ENCODE data around the gene IGSF6. TPM values are rescaled to one million over a fixed set of nuclear protein-coding genes. Genes with fewer than 3 reads are reported as not detected.
"Not testable (repeated sequence)": the region's sequence is repeated elsewhere in the genome, so short reads cannot be mapped to it uniquely, and the experiment has no call there.

The IGSF6 gene
- polyA plus RNA-seq, 1 donor, result 3.1 TPM

- DNase-seq (ENCODE audit: low read depth), result no peak
These were observed 1.2 kb upstream of the IGSF6 start for GRCh38 chr16:21653571-21653970.

DNA sequence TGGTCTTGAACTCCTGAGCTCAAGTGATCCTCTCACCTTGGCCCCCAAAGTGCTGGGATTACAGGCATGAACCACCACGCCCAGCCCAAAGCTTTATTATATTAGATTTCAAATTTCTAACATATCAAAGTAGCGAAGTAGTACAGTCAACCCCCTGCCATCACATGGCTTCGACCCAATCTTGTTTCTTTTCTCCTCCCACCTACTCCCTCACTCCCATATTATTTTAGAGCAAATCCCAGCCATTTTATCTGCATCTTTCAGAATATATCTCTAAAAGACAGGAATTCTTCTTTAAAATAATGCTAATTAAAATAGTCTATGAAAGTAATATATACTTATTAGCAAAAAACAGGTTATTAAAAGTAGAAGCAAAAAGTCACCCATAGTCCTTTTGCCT is 893 bp downstream of the IGSF6 start:
- DNase-seq (ENCODE audit: low read depth), result no peak

- DNase-seq (ENCODE audit: low read depth), result no peak
These were observed 1.9 kb downstream of the IGSF6 start for GRCh38 chr16:21650521-21650920.

- DNase-seq (ENCODE audit: low read depth), result not testable (repeated sequence)
These were observed 2.5 kb downstream of the IGSF6 start for GRCh38 chr16:21649826-21650406.

DNA sequence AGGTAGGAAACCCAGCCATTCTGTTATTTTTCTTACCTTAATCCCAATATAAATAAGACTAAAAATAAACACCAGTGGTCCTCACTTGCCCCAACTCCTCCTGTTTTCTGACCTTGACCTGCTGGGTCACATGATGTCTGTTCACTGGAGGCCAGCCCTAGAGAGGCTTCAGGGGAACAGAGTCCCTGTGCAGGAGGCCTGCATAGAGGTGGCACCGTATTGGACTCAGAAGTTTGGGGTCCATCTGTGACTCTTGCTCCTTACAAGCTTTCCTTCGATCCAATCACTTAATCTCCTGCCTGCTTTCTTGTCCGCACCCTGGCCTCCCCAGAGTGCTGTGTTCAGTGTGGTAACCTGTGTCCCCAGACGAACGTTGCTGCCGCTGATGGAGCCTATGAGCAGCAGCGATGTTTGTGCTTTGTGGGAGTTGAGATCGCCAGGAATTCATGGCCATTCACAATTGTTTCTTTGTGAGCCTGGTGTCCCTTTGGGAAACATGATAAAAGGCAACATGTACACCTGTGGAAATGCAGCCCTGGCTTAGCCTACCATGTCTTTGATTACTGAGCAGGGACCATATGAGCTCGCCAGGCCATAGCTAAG is 4.7 kb downstream of the IGSF6 start:
- DNase-seq (ENCODE audit: low read depth), result no peak

DNA sequence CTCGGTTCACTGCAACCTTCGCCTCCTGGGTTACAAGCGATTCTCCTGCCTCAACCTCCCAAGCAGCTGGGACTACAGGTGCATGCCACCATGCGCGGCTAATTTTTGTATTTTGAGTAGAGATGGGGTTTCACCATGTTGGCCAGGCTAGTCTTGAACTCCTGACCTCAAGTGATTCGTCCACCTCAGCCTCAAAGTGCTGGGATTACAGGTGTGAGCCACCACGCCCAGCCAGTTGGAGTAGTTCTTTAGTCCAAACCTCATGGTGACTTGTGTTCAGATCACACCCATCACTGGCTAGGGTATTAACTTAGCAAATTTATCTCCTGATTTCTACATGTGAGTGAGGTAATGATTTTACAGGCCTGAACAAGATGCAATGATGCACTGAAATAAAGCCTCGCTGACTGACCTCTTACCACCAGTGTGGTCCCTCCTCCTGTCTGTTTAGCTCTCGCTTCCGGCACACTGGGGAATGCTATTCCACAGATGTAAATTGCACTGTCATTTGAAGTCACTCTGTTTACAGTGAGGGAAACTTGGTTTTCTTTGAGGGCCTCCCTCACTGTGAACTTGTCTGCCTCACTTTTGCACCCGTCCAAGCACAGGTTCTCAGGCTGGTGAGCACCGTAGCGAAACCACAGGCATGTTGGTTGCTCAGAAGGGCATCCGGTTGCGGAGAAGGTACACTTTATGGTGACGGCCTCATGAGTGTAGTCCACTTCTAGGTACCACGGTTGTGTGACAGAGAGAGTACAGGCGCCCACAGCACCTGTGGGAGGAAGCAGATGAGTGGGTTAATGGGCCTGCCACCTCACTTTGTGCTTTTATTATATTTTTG is 5.5 kb downstream of the IGSF6 start:
- DNase-seq (ENCODE audit: low read depth), result no peak

GRCh38 chr16:21646091-21646490 is 6.3 kb downstream of the IGSF6 start:
- DNase-seq (ENCODE audit: low read depth), result no peak

GRCh38 chr16:21645261-21645721 is 7.1 kb downstream of the IGSF6 start:
- DNase-seq (ENCODE audit: low read depth), result no peak

DNA sequence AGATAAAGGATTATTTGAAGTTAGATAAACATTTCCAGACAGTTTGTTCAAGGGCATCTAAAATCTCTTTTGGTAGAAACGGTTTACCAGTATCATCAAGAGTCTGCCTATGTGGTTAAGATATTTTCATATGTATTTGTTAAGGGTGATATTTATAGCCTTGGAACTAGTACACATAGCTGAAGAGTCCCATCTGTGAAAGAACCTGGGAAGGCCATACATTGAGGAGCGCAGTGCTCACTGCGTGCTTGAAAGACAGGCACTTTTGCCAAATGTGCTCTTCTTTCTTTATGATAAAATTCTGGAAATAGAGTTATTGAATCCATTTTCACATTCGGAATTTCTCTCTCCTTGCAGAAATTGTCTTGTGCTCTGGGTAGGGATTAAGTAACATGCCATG is 7.7 kb downstream of the IGSF6 start:
- DNase-seq (ENCODE audit: low read depth), result no peak

- DNase-seq (ENCODE audit: low read depth), result no peak
These were observed 8.6 kb downstream of the IGSF6 start for GRCh38 chr16:21643785-21644184.

DNA sequence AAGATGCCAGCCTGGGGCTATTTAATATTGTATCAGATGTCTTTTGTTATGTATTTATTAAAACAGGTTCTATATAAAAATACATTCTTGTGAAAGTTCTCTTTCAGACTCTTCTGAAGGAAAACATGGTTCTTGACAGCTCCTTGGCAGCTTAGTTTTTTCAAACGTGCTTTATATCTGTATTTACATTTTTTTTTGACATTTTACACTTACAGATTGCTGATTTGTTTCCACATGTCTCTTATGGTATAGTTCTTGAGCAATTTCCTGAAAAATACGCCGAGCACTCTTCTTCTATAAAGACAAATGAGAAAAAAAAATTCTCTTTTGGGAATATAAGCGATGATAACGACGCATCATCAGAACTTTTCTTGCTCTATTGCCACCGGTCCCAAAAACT is 9.5 kb downstream of the IGSF6 start:
- no peak for DNase-seq (ENCODE audit: low read depth)

DNA sequence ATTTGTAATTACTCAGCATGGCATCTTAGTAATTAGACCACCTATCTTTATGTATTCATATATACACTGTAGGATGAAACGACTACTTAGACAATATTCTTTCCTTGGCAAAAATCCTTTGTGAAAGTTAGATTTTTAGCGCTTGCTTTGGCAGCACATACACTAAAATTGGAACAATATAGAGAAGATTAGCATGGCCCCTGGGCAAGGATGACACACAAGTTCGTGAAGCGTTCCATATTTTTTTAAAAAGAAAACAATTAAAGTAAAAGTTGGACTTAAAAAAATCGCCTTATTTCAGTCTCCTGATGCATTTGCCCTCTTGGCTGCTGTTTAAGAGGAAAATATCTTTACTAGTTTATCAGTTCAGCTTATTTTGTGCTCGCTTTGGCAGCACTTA is 10.5 kb downstream of the IGSF6 start:
- DNase-seq (ENCODE audit: low read depth), result no peak

DNA sequence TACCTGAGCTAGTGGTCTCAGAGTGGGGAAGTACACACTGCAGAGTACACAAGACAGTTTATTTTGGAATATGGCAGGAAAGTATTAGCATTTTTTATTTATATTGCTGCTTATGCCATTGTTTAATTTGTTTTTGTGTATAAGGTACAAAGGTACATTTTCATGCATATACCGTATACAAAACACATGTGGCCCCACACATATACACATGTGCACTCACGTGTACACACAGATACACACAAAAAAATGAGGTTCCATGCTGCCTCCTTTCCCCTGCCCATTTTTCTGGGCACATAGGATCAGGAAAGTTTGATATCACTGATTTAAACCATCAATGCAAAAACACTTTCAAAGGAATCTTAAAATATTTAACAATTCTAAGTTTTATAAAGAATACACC is 12.9 kb downstream of the IGSF6 start:
- no peak for DNase-seq (ENCODE audit: low read depth)

GRCh38 chr16:21638573-21638975 is 13.8 kb downstream of the IGSF6 start:
- DNase-seq (ENCODE audit: low read depth), result no peak

DNA sequence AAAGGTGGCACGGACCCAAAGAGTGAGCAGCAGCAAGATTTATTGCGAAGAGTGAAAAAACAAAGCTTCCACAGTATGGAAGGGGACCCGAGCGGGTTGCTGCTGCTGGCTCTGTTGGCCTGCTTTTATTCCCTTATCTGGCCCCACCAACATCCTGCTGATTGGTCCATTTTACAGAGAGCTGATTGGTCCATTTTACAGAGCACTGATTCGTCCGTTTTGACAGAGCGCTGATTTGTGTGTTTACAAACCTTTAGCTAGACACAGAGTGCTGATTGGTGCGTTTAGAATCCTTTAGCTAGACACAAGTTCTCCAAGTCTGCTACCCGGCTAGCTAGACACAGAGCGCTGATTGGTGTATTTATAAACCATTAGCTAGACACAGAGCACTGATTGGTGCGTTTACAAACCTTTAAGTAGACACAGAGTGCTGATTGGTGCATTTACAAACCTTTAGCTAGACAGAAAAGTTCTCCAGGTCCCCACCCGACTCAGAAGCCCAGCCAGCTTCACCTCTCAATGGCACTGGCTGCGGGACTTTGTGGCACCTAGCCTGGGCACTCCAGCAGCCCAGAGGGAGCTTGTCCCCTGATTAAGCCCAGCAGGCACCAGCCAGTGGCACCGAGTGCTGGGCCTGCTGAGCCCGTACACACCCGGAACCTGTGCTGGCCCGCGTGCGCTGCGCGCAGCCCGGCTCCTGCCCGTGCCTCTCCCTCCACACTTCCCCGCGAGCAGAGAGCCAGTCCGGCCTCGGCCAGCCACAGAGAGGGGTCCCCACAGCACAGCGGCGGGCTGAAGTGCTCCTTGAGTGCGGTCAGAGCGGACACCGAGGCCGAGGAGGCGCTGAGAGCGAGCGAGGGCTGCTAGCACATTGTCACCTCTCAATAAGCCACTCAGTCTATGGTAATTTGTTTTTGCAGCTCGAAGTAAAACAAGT is 15.1 kb downstream of the IGSF6 start:
- no peak for DNase-seq (ENCODE audit: low read depth)

DNA sequence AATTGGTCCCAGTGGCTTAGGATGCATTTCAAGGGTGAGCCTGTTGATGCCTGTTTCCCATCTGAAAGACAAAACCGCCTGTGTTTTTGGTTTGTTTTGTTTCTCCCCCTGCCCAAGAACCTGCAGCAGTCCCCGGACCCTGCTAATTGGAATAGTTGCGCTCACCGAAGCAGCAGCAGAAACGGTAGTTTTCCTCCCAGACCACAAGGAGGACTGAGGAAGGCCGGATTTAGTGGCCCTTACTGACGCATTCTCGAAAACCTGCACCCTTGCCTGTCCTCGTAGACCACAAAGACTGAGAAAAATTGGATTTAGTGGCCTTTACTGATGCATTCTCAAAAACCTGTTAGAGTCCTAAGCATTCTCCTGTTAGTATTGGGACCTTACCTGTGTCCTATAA is 16.7 kb downstream of the IGSF6 start:
- DNase-seq (ENCODE audit: low read depth), result not testable (repeated sequence)

DNA sequence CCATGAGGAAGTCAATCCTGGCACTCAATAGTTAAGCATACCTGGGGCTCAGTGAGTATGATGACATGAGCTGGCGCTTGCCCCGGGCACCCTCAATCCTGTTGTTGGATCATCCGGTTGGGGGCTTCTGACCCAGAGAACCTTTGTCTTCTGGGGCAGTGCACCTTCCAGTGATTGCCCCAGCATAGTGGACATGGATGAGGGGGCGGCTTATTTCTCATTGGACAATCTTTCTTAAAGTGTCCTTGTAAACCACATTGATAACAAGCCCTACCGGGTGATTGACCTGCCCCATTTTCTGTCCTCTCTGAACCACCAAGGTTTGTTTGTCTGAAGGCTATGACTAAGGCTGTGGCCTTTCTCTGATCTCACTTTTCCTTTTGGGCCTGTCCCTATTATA is 18.2 kb downstream of the IGSF6 start:
- DNase-seq (ENCODE audit: low read depth), result no peak

GRCh38 chr16:21631951-21632575 is 20.3 kb downstream of the IGSF6 start:
- DNase-seq (ENCODE audit: low read depth), result not testable (repeated sequence)

- DNase-seq (ENCODE audit: low read depth), result not testable (repeated sequence)
These were observed 21.0 kb downstream of the IGSF6 start for GRCh38 chr16:21631376-21631775.

DNA sequence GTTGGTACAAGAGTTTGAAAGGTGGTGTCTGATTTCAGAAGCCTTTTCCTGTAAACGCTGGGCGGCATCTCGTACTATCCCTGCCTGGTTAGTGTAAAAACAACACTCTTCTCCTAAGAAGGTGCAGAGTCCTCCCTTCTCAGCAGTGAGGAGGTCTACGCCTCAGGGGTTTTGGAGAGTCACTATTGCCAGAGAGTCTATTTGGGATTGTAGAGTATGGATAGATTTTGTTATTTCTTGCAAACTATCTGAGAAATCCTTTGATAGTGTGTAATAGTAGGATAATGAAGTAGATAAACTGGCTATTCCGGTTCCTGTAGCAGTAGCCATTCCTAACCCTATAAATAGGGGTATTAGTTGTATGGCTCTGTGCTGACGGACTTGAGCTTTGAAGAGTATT is 21.5 kb downstream of the IGSF6 start:
- not testable (repeated sequence) for DNase-seq (ENCODE audit: low read depth)
